GM18858 (cell line): ENCODE results near the gene MYO1E.

Experiments
- ATAC-seq: cut with Tn5 transposase; IDR thresholded peaks from one replicate; pipeline ENCODE4 v1.9.1; 2021; ENCODE audit not compliant: unreplicated experiment

MYO1E gene

DNA sequence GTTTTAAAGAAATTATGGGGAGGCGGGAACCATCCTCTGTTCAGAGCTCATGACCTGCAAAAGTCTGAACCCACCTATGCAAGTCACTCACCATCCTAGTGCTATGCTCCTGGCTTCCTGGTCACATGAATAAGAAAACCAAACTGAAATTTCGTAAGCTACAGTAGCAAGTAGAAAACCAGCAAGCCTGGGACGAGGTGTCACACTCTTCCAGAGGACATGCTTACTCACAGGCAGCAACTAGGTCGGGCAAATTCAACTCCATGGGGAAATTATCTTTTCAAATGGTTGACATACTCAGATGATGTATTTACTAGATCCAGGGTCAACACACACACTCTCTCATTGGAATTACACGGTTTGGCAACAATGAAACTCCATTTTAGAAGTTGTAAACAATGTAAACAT, 134.7 kb downstream of the MYO1E start:
- ATAC-seq, result no peak

- ATAC-seq, result peak; percentile 49
Measured at GRCh38 chr15:59237119-59237855, 135.4 kb downstream of the MYO1E start.

DNA sequence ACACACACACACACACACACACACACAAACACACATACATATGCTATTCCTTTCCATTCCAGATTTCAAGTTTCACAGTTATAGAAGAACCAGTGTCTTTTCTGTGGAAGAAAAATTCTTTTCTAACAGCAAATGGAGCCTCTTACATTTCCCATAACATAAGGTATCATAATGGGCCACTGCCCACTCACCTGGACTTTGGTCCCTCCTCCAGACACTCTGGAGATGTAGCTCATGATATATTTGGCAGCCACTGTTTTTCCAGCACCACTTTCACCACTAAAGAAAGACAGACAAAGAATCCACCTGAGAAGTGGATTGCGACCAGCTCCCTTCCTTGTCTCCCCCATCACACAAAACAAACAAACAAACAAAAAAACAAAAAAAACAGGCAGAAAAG, 136.3 kb downstream of the MYO1E start:
- no peak for ATAC-seq

DNA sequence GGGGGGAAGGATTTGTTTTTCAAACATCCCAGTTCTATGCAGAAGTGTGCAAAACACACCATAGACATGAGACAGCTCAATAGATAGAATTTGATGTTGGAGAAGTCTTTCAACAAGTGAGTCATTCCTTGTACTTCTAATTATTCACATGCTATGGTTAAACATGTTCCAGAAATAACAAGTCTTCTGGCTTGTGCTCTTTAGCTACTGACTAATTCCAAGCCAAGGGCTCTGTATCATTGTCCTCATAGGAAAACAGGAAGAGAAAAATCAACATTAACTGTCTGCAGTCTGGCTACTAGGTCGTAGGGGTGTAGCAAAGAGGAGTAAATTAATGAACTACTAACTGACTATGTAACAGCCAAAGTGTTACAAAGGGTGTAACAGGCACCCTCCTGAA, 140.2 kb downstream of the MYO1E start:
- ATAC-seq, result no peak

DNA sequence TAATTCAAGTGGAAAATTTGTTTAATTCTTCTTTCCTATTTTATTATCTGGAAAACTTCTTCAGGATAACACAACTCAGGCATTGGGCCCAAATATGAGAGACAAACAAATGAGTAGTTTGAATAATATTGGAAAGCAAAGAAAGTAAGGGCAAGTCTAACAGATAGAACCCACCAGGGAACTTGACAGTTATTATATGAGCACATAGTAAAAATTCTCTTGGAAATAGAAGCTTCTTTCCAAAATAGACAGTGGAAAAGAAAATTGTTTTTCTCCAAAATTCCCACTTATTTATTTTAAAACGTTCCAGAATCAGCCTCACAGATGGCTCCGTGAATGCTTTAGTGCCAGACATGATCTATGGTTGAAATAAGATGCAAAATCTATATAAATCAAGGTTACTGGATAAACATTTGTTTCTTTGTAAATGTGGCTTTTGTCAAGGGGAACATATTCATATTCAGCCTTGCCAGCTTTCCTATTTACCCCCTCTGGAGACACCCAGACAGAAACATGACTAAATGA, 142.1 kb downstream of the MYO1E start:
- ATAC-seq, result no peak

- no peak for ATAC-seq
Measured at GRCh38 chr15:59229453-59229852, 143.2 kb downstream of the MYO1E start.

GRCh38 chr15:59229015-59229414, 143.7 kb downstream of the MYO1E start:
- no peak for ATAC-seq

- ATAC-seq, result no peak
Measured at GRCh38 chr15:59227021-59227420, 145.7 kb downstream of the MYO1E start.

DNA sequence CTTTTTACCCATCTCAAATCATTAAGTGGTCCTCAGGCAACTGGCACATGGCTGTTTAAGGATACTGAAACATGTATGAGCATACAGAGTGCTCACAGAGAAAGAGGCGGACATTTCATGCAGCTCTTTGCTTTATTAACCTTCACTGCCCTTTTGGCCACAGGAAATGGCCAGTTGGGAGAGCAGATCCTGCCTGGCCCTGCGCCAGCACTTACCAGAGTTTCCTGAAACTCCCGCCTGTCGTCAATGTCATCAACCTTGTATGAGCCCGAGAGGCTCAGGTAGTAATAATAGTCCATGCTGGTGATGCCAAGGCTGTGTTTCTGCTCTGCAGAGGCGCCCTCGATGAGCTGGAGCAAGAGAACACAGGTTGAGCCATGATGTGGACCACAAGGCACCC, 148.2 kb downstream of the MYO1E start:
- ATAC-seq, result no peak

GRCh38 chr15:59223736-59224135, 148.9 kb downstream of the MYO1E start:
- ATAC-seq, result no peak

- ATAC-seq, result no peak
Measured at GRCh38 chr15:59222906-59223550, 149.6 kb downstream of the MYO1E start.

GRCh38 chr15:59221511-59222505, 150.9 kb downstream of the MYO1E start:
- no peak for ATAC-seq

DNA sequence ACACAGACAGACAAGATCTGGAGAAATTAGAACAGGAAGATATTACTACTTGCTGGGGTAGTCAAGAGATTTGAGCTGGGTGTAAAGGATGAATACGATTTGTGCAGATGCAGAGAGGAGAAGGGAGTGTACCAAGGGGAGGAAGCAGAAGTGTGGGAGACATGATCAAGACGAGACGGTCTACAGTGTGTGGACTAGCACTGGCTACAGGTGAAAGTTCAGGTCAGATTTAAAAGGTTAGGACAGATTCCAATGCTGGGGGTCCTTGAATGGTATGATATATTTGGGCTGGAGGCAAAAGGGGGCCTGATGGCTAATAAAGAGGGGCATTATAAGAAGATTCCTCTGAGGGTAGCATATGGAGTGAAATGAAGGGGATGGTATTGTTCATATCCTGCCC, 154.0 kb downstream of the MYO1E start:
- no peak for ATAC-seq

GRCh38 chr15:59217876-59218498, 154.7 kb downstream of the MYO1E start:
- ATAC-seq, result no peak

DNA sequence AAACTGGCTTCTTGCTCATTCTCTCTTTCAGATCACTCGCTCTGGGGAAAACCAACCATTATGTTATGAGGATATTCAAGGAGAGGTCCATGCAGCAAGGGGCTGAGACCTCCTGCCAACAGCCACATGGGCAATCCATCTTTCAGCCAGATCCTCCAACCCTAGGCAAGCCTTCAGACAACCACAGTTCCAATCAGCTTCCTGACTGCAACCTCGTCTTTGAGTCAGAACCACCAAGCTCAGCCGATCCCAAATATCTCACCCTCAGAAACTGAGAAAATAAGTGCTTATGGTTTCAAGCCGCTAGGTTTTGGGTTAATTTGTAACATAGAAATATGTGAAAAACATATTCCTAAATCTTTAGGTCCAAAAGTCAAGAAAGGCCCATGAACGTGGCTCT, 155.8 kb downstream of the MYO1E start:
- ATAC-seq, result no peak

- no peak for ATAC-seq
Measured at GRCh38 chr15:59210186-59210585, 162.5 kb downstream of the MYO1E start.

DNA sequence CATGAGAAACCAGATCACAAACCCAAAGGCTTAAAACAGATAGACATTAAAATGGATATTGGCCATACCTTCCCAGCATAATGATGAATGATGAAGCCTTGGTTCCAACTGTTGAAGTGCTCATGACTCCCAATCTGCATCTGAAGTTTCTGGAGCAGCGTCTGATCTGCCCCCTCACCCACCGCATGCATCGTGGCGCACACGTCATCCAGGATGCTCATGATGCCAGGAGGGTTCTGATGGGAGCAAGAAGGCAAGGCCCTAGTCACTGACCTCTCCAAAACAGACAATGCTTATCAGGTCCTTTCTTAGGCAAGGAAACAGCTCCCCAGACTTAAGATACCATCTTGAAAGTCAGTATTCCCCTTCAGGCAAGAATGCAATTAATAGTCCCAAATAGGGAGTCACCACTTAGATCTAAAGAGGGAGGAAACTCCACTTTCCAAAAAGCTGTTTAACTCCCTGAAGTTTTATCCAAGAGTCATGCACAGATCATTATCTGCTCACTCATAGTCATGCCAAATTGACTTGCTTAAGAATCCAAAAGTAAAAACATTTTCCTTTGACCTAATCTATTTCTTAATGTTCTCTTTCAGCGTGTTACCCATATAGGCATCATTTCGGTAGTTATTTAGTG, 163.9 kb downstream of the MYO1E start:
- ATAC-seq, result no peak

DNA sequence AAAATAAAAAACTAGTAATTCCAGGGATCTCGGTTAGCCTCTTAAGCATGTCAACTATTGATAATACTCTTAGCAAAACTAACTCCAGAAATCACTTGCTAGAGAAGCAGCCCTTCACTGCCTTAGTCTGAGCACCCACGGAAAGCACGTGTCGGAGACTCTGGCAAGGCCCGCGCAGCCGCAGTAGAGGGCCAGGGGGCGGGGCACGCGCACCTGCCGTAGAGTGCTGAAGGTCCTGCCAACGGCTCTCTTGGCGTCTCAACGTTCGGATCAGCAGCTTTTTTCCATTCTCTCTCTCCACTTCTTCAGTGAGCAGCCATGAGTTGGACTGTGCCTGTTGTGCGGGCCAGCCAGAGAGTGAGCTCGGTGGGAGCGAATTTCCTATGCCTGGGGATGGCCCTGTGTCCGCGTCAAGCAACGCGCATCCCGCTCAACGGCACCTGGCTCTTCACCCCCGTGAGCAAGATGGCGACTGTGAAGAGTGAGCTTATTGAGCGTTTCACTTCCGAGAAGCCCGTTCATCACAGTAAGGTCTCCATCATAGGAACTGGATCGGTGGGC, 166.0 kb downstream of the MYO1E start, which contains the start of gene LDHAL6B:
TSS of gene LDHAL6B (plus strand) at position 221 of the 561 bp plus-strand sequence. CDS start at position 319, 98 bp downstream.
- no peak for ATAC-seq

DNA sequence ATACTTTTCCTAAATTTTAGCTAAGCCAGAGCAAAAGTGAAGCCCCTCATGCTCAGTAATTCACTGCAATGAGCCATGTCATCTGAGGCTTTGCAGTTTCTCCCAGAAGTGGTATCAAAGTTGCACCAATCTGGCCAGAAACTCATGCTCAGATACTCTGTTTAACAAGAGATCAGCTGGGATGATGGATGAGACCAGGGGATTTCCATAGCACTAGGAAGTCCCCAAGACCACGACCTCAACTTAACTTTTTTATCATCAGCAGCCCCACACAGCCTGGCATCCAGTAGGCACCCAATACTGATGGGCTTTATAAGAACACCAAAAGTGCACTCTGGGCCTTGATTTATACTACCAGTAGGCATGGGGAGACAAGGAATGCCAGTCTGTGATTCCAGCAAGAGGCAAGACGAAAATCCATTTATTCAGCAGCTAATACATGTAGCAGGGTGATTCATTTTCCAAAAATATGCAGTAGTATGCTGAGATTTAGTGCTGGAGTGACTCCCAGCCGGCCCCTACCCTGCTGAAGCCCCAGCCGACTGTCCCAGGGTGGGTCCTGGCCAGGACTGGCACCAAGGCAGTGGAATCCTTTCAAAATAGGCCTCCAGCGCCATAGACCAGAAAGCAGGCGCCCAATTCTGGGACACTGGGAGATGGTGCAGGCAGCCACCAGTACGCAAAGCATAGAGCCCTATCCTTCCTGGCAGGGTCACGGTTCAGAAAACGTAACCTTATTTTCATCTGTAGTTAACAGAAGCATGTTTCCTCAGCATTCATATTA, 166.6 kb downstream of the MYO1E start:
- ATAC-seq, result no peak
